ENCODE data around the gene NOS2. TPM values are rescaled to one million over a fixed set of nuclear protein-coding genes. Genes with fewer than 3 reads are reported as not detected.
"Not testable (repeated sequence)": the region's sequence is repeated elsewhere in the genome, so short reads cannot be mapped to it uniquely, and the experiment has no call there.

The NOS2 gene
- polyA plus RNA-seq (ENCODE audit: insufficient read depth in 1 of 5, insufficient read length in 5 of 5, low replicate concordance in 1 of 5), result 1 to 10 TPM; 1.2 to 2.9 (median 1.6) TPM
- long read RNA-seq, donor 1, result 0 reads
- long read RNA-seq, donor 2, result 0 reads
- long read RNA-seq, donor 3, result 0 reads
- long read RNA-seq, donor 4, result 0 reads
- long read RNA-seq, donor 5, result 0 reads
- long read RNA-seq, donor 6, result 0 reads
- long read RNA-seq, donor 7, result 0 reads
- long read RNA-seq, donor 8, result 0 reads

- DNase-seq, result no peak
These were observed at the start of gene NOS2 for GRCh38 chr17:27800522-27800921. Gene NOS2 (minus strand): TSS chr17:27800529. CDS start chr17:27798809, 1,720 bp downstream.

GRCh38 chr17:27849474-27850185, 49.3 kb upstream of the NOS2 start:
- DNase-seq, result no peak

- DNase-seq, result no peak
These were observed 48.6 kb upstream of the NOS2 start for GRCh38 chr17:27848931-27849330.

GRCh38 chr17:27846808-27847307, 46.5 kb upstream of the NOS2 start:
- not testable (repeated sequence) for DNase-seq

- DNase-seq, result no peak
These were observed 45.8 kb upstream of the NOS2 start for GRCh38 chr17:27846042-27846655.

GRCh38 chr17:27845264-27846041, 45.1 kb upstream of the NOS2 start:
- DNase-seq, result no peak

GRCh38 chr17:27840688-27841087, 40.4 kb upstream of the NOS2 start:
- no peak for DNase-seq

GRCh38 chr17:27840406-27840678, 40.0 kb upstream of the NOS2 start:
- DNase-seq, result not testable (repeated sequence)

- DNase-seq, result not testable (repeated sequence)
These were observed 39.5 kb upstream of the NOS2 start for GRCh38 chr17:27839571-27840405.

GRCh38 chr17:27838607-27839006, 38.3 kb upstream of the NOS2 start:
- not testable (repeated sequence) for DNase-seq

- DNase-seq, result not testable (repeated sequence)
These were observed 37.4 kb upstream of the NOS2 start for GRCh38 chr17:27837769-27838168.

GRCh38 chr17:27836651-27837050, 36.3 kb upstream of the NOS2 start:
- DNase-seq, result no peak

GRCh38 chr17:27834571-27834970, 34.2 kb upstream of the NOS2 start:
- DNase-seq, result no peak

- no peak for DNase-seq
These were observed 32.5 kb upstream of the NOS2 start for GRCh38 chr17:27832831-27833230.

- DNase-seq, result not testable (repeated sequence)
These were observed 29.6 kb upstream of the NOS2 start for GRCh38 chr17:27829888-27830287.

- DNase-seq, result not testable (repeated sequence)
These were observed 28.9 kb upstream of the NOS2 start for GRCh38 chr17:27829143-27829711.

GRCh38 chr17:27825459-27825858, 25.1 kb upstream of the NOS2 start:
- DNase-seq, result no peak

- DNase-seq, result no peak
These were observed 24.4 kb upstream of the NOS2 start for GRCh38 chr17:27824745-27825144.

- DNase-seq, result no peak
These were observed 23.9 kb upstream of the NOS2 start for GRCh38 chr17:27824176-27824715.

GRCh38 chr17:27822108-27822507, 21.8 kb upstream of the NOS2 start:
- DNase-seq, result not testable (repeated sequence)

- DNase-seq, result no peak
These were observed 21.0 kb upstream of the NOS2 start for GRCh38 chr17:27821318-27821717.

Measured in right lung (tissue), 10 donors.